Measurements from ENCODE around the gene PLCL1.

Gene PLCL1

DNA sequence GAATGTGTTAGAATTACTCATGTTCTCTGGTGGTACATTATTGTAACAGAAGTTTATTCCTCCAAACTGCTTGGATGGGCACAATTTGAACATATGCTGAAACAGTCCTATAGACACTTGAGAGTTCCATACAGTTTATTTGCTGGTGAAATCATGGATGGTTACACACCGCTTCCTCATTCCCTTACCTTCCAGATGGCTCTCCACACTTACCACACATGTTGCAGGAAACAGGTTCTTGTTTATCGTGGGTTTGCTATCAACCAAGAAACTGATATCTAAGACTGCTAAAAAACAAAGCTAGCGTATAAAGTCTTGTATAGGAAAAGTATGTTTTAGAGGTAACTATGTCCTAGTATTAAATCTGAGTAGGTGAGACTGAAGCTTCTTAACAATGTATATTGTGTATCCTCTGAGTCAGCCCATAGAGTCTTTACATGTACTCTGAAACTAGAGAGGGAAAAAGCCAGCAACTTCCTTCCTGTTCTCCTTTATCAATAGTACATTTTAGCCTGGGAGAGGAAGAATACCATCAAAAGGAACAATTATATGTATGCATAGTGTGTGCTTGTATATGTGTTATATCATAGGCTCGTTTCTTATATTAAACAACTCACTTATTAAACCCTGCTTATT lies 313.1 kb downstream of the PLCL1 start:
- DNase-seq (ENCODE audit: low read depth): no peak

GRCh38 chr2:198127627-198128026 lies 323.2 kb downstream of the PLCL1 start:
- peak; percentile 76 for DNase-seq (ENCODE audit: low read depth)
- peak; percentile 74 for TF ChIP-seq CTCF (conservative IDR thresholded peaks at IDR 0.05; ENCODE audit: control insufficient read depth, insufficient read depth, low read depth, low read length)
- no peak overlapping the region for H3K4me3 ChIP-seq (ENCODE audit: control insufficient read depth, low read depth, low read length)

More for the DNA sequence above, 313.1 kb downstream of the PLCL1 start:
- no peak overlapping the region for H3K4me3 ChIP-seq (ENCODE audit: control insufficient read depth, low read depth, low read length)
- TF ChIP-seq CTCF (conservative IDR thresholded peaks at IDR 0.05; ENCODE audit: control insufficient read depth, insufficient read depth, low read depth, low read length): no peak

- no peak overlapping the region for H3K4me3 ChIP-seq (ENCODE audit: control insufficient read depth, low read depth, low read length)
- no peak for TF ChIP-seq CTCF (conservative IDR thresholded peaks at IDR 0.05; ENCODE audit: control insufficient read depth, insufficient read depth, low read depth, low read length)
- no peak for DNase-seq (ENCODE audit: low read depth)
These were observed 325.2 kb downstream of the PLCL1 start for GRCh38 chr2:198129609-198130008.

GRCh38 chr2:198134293-198134955 lies 330.0 kb downstream of the PLCL1 start:
- no peak for TF ChIP-seq CTCF (conservative IDR thresholded peaks at IDR 0.05; ENCODE audit: control insufficient read depth, insufficient read depth, low read depth, low read length)
- peak; percentile 4 for DNase-seq (ENCODE audit: low read depth)
- no peak overlapping the region for H3K4me3 ChIP-seq (ENCODE audit: control insufficient read depth, low read depth, low read length)

DNA sequence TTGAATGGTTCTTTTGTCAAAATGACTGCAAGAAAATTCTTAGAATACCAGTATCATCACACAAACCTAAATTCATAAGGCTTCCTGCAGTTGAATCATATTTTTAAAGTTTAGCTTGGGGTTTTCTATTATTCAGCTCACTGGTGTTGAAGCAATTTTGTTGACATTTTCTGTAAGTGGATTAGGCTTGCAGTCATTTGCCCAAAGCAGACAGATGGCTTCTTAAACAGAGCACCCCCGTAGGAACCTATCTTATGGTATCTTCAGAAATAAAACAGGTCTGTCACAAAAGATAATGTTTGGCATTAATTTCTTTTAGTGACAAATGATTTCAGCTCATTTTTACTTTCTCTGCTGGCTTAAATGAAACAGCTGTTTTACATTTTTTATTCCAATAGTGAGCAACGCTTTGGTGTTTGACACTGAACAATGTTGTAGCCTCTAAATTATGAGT lies 331.1 kb downstream of the PLCL1 start:
- no peak overlapping the region for H3K4me3 ChIP-seq (ENCODE audit: control insufficient read depth, low read depth, low read length)
- DNase-seq (ENCODE audit: low read depth): no peak
- no peak for TF ChIP-seq CTCF (conservative IDR thresholded peaks at IDR 0.05; ENCODE audit: control insufficient read depth, insufficient read depth, low read depth, low read length)

- H3K4me3 ChIP-seq (ENCODE audit: control insufficient read depth, low read depth, low read length): no peak overlapping the region
- no peak for TF ChIP-seq CTCF (conservative IDR thresholded peaks at IDR 0.05; ENCODE audit: control insufficient read depth, insufficient read depth, low read depth, low read length)
- no peak for DNase-seq (ENCODE audit: low read depth)
These were observed 331.7 kb downstream of the PLCL1 start for GRCh38 chr2:198136142-198136541.

Measured in fibroblast of mammary gland (primary cell).